Activated naive CD8-positive, alpha-beta T cell (primary cell): ENCODE measurements around the gene CD300LF.

Source experiments
- H3K27ac Mint-ChIP-seq: one replicate; pipeline ENCODE4 v1.8.0; 2021; ENCODE audit warnings: mixed read lengths
- H3K27me3 Mint-ChIP-seq: one replicate; pipeline ENCODE4 v1.8.0; 2021; ENCODE audit warnings: mixed read lengths
- H3K36me3 Mint-ChIP-seq: one replicate; pipeline ENCODE4 v1.8.0; 2021; ENCODE audit warnings: mixed read lengths
- H3K4me1 Mint-ChIP-seq: one replicate; pipeline ENCODE4 v1.8.0; 2021; ENCODE audit warnings: low read depth, mixed read lengths
- H3K4me3 Mint-ChIP-seq: one replicate; pipeline ENCODE4 v1.8.0; 2021; ENCODE audit warnings: mild to moderate bottlenecking, mixed read lengths
- H3K9me3 Mint-ChIP-seq: one replicate; pipeline ENCODE4 v1.8.0; 2021; ENCODE audit warnings: low read depth, mixed read lengths

The CD300LF gene

DNA sequence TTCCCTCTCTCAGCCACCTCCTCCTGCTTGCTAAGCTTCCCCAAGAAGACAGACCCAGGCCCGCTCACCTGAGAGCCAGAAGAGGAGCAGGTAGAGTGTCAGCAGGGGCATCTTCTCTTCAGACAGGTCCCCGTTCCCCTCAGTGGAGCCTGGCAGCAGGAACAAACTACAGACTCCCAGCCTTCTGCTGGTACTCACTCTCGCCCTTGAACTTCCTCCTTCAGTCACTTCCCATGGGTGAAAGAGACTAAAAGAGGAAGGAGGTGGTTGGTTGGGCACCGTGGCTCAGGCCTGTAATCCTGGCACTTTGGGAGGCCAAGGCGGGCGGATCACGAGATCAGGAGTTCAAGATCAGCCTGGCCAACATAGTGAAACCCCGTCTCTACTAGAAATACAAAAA is at the start of gene CD300LF:
CD300LF (minus strand) TSS at position 168 of the 400 bp plus-strand sequence; CDS start at position 111, 57 bp downstream.
- H3K9me3 Mint-ChIP-seq, result no peaks in the 10 kb centered on the region
- H3K27ac Mint-ChIP-seq, result no peak within 1 kb of the TSS
- H3K27me3 Mint-ChIP-seq, result no peaks in the 10 kb centered on the region
- no peak within 1 kb of the TSS for H3K4me3 Mint-ChIP-seq
- peaks cover 7% of the 10 kb centered on the region for H3K4me1 Mint-ChIP-seq
- H3K36me3 Mint-ChIP-seq, result no peaks in the 10 kb centered on the region

DNA sequence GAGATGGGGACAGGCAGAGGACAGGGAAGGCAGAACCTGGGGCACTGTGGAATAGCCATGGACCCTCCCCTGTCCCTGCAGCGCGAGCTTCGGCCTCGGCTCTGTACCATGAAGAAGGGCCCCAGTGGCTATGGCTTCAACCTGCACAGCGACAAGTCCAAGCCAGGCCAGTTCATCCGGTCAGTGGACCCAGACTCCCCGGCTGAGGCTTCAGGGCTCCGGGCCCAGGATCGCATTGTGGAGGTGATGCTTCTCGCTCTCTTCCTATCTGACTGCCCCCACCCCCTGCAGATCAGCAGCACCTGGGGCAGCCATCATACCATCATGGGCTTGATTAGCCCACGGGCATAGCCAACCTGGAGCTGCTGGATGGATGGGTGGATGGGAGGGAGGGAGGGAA is 49.2 kb upstream of the CD300LF start:
- Mint-ChIP-seq H3K4me3 (no peak overlapping the region), H3K36me3 (peaks cover 2% of the 10 kb centered on the region), H3K4me1 (peaks cover 48% of the 10 kb centered on the region), H3K27me3 (no peaks in the 10 kb centered on the region), H3K9me3 (no peaks in the 10 kb centered on the region), H3K27ac (peak overlapping the region; percentile 10)

DNA sequence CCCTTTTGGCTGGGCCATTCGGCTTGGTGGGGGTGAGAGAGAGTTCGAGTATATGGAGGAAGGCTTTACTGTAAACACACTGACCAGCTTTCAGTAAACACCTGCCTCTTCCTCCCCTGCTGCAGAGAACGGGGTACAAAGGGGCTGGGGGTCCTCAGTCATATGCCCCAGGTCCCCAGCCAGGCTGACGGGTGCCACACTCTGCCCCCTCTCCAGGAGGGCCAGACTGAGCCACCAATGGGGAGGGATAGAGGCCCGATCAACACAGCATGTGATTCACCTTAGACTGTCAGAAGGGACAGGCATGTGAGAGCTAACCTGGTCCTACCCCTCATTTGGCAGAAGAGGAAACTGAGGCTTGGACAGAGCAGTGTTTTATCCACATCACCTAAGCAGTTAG is 48.7 kb upstream of the CD300LF start:
- H3K27me3 Mint-ChIP-seq, result no peaks in the 10 kb centered on the region
- peak overlapping the region; percentile 82 for H3K27ac Mint-ChIP-seq
- no peaks in the 10 kb centered on the region for H3K9me3 Mint-ChIP-seq
- H3K4me1 Mint-ChIP-seq, result peaks cover 53% of the 10 kb centered on the region
- H3K36me3 Mint-ChIP-seq, result peaks cover 2% of the 10 kb centered on the region
- no peak overlapping the region for H3K4me3 Mint-ChIP-seq

DNA sequence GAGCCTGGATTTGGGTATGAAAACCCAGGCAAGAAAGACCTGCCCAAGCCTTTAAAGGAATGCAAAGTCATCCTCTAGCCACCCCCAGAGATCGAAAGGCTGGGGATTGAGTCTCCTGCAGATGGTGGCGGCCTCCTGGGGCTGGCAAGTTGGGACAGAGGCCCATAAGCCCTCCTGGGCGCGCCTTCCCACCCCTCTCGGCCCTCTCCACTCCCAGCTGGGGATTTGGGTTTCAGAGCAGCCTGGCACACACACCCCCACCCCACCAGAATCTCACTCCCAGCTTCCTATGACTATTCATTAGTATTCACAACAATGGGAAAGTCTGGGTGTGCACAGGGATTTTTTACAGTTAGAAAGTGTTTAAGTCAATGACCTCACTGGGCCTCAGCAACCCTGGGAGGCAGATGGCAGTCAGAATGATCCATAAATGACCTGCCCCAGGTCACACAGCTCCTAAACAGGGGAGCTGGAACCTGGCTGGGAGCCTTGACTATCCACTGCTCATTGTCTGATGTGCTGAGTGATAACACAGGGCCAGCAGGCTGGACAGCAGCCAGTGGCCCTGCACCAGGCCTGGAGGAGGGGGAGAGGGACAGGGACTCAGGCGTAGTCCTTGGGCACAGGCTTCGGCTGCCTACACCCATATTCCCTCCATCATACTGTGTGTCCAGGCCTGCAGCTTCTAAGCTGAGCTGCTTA is 47.8 kb upstream of the CD300LF start:
- Mint-ChIP-seq H3K9me3 (no peaks in the 10 kb centered on the region), H3K4me1 (peaks cover 54% of the 10 kb centered on the region), H3K27ac (peak overlapping the region; percentile 68), H3K36me3 (no peaks in the 10 kb centered on the region), H3K27me3 (no peaks in the 10 kb centered on the region), H3K4me3 (no peak overlapping the region)

DNA sequence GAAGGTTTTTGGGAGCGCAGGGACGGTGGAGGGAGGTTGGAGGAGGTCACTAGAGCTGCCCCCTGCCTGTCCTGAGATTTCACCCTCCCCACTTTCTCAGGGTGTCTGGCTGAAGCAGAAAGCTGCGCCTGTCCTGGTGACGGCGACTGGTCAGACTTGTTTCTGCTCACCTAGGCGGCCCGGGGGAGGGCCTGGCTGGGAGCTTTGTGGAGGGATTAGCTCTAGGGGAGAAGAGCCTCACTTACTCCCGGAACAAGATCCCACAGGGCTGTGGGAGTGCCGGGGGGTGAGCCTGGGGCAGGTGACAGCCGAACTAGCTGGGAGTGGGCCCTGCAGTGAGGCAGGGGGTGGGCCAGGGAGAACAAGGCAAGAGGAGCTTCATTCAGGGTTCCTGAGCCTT is 47.2 kb upstream of the CD300LF start:
- Mint-ChIP-seq H3K4me1 (peaks cover 60% of the 10 kb centered on the region), H3K36me3 (no peaks in the 10 kb centered on the region), H3K4me3 (peak overlapping the region; percentile 77), H3K27ac (peak overlapping the region; percentile 82), H3K9me3 (no peaks in the 10 kb centered on the region), H3K27me3 (no peaks in the 10 kb centered on the region)

DNA sequence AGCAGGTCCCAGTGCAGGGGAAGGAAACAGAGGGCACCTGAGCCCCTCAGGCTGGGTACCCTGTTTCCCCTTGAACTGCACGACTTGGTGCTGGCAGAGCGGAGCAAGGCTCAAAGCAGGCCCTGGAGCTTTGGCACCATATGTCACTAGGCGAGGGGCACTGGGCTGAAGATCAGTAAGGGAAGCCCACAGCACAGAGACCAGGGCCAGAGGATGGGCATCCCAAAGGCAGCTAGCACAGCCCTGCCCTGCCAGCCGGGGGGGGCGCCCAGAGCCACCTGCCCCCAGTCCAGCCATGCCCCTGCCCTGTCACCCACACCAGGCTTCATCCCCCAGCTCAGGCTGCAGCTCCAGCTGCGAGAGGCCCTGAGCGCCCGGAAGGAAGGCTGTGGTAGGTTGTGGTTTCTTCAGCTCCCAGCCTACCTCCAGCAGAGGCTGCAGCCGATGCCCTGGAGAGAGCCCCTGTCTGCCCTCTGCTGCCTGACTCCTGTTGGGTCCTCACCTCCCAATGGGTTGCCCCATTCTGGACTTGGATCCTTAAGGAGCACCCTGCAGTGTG is 46.6 kb upstream of the CD300LF start:
- Mint-ChIP-seq H3K9me3 (no peaks in the 10 kb centered on the region), H3K27ac (peak overlapping the region; percentile 82), H3K4me3 (peak overlapping the region; percentile 77), H3K4me1 (peaks cover 66% of the 10 kb centered on the region), H3K27me3 (no peaks in the 10 kb centered on the region), H3K36me3 (no peaks in the 10 kb centered on the region)

DNA sequence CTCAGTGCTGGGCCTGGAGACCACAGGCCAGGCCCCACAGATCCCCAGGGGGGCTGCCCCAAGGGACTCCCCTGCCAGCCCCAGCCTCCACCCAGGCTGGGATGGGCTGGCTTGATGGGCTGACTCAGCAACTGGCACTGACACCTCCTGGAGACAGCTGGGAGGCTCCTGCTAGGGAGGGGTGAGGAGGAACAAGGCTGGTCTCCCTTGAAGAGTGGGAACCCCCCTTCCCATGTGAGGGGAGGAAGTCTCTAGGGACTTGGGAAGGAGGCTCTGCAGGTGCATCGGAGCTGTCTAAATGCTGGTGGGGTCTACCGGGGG is 46.1 kb upstream of the CD300LF start:
- Mint-ChIP-seq H3K27ac (peak overlapping the region; percentile 81), H3K4me3 (peak overlapping the region; percentile 77), H3K4me1 (peaks cover 71% of the 10 kb centered on the region), H3K27me3 (no peaks in the 10 kb centered on the region), H3K9me3 (no peaks in the 10 kb centered on the region), H3K36me3 (no peaks in the 10 kb centered on the region)

DNA sequence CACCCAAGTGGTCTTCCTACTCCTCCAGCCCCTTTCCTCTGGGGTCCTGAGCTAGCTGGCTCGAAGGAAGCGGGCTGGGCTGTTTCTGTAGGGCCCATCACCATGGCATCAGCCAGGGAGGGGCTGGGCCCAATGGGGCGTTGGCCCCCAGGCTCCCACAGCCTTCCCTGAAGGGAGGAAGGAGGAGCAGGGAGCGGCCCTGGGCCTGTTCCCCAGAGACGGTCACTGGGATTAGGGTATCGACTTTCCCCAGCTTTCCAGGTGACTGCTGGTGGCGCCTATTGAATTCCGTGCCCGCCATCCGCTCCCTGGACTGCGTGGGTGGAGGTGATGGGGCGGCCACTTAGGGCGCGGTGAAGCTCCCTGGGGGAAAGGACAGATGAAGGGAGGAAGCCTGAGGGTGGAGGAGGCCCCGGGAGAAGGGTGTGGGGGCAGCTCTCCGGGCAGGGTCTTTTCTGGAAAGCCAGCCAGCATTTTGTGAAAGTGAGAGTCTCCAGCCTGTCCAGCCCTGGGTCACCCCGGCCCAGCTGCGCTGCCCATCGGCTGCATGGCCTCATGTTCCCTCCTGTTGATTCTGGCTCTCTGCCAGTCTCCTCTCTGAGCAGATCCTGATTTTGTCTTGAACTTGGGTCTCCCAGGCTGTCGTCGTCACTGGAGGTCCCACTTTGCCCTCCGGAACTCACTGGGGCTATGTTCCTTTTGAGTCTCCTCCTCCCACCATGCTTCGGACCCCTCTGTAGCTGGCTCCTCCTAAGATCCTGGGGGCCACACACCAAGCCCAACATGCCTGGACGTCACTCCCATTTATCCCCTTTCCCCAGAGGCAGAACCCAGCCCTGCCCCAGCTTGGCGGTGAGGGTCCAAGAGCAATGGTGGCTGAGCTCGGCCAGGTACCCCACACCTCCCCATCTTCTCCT is 45.5 kb upstream of the CD300LF start:
- H3K9me3 Mint-ChIP-seq, result no peaks in the 10 kb centered on the region
- peak overlapping the region; percentile 81 for H3K27ac Mint-ChIP-seq
- H3K36me3 Mint-ChIP-seq, result no peaks in the 10 kb centered on the region
- H3K27me3 Mint-ChIP-seq, result no peaks in the 10 kb centered on the region
- peaks cover 77% of the 10 kb centered on the region for H3K4me1 Mint-ChIP-seq
- H3K4me3 Mint-ChIP-seq, result peak overlapping the region; percentile 77

DNA sequence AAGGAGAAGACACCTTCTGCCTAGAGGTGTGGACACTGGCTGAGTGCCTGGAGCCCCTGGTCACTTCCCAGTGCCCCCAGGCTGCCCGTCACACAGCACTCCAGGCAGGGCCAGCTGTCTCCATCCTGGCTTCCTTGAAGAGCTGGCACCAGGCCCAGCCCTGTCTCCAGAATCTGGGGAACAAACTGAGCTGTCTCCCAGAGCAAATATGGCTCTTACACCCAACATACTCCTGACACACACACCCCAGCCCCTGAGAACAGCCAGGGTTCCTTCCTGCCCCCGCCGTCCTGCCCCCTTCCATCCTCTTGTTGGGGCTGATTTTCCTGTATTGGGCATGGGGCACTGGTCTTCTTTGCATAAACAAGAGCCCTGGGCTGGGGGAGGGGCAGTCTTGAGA is 44.8 kb upstream of the CD300LF start:
- Mint-ChIP-seq H3K4me1 (peaks cover 82% of the 10 kb centered on the region), H3K9me3 (no peaks in the 10 kb centered on the region), H3K27me3 (no peaks in the 10 kb centered on the region), H3K36me3 (no peaks in the 10 kb centered on the region), H3K27ac (peak overlapping the region; percentile 81), H3K4me3 (peak overlapping the region; percentile 23)

DNA sequence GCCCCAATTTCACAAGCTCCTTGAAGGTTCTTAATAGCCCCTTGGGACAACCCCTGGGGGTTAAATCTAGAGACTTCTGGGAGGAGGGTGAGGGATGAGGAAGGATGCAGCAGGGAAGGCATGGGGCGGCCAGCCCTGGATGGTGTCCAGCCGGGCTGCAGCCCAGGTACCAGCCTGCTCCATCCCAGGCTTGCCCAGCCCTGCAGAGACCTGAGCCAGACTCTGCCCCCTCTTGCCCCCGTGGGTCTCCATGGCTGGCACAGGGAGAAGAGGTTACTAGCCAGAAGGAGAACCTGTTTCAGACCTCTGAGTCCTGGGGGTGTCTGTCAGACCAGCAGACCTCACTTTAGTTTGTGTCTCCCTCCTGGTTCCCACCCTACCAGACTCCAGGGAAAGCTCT is 44.2 kb upstream of the CD300LF start:
- H3K27me3 Mint-ChIP-seq, result no peaks in the 10 kb centered on the region
- H3K27ac Mint-ChIP-seq, result peak overlapping the region; percentile 66
- peaks cover 88% of the 10 kb centered on the region for H3K4me1 Mint-ChIP-seq
- no peaks in the 10 kb centered on the region for H3K36me3 Mint-ChIP-seq
- H3K4me3 Mint-ChIP-seq, result no peak overlapping the region
- no peaks in the 10 kb centered on the region for H3K9me3 Mint-ChIP-seq

DNA sequence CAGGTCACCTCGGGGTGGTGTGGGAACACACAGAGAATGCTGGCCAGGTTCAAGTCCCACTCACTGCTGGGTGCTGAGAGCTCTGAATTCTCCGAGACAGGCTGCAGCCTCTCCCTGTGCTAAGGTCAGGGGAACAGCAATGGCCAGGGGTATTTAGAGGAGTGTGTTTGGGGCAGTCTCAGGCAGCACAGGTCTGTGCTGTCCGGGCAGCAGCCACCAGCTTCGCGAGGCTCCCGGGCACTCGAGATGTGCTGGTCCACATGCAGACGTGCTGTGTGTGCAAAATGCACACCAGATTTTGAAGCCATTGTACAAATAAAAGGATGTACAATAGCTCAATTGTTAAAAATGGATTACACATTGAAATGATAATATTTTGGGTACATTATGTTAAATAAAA is 42.8 kb upstream of the CD300LF start:
- Mint-ChIP-seq H3K4me1 (peaks cover 90% of the 10 kb centered on the region), H3K27ac (peak overlapping the region; percentile 56), H3K9me3 (no peaks in the 10 kb centered on the region), H3K4me3 (no peak overlapping the region), H3K36me3 (no peaks in the 10 kb centered on the region), H3K27me3 (no peaks in the 10 kb centered on the region)

DNA sequence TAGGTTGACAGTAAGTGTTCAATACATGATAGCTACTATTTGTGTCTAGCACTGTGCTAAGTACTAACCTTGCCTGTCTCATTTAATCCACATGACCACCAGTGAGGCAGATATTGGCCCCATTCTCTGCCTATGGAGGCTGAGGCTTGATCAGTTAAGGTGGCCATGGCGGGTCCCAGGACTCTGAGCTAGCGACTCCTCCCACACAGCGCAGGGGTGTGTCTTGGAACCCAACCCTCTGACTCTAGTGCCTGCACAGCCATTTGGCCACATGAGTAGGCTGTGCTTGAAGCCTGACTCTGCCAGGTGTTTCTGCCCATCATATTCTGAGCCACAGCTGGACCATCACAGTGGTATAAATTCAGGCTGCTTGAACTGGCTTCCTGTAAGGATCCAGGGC is 42.1 kb upstream of the CD300LF start:
- Mint-ChIP-seq H3K4me1 (peaks cover 86% of the 10 kb centered on the region), H3K36me3 (no peaks in the 10 kb centered on the region), H3K27ac (peak overlapping the region; percentile 56), H3K27me3 (no peaks in the 10 kb centered on the region), H3K9me3 (no peaks in the 10 kb centered on the region), H3K4me3 (peak overlapping the region; percentile 38)

DNA sequence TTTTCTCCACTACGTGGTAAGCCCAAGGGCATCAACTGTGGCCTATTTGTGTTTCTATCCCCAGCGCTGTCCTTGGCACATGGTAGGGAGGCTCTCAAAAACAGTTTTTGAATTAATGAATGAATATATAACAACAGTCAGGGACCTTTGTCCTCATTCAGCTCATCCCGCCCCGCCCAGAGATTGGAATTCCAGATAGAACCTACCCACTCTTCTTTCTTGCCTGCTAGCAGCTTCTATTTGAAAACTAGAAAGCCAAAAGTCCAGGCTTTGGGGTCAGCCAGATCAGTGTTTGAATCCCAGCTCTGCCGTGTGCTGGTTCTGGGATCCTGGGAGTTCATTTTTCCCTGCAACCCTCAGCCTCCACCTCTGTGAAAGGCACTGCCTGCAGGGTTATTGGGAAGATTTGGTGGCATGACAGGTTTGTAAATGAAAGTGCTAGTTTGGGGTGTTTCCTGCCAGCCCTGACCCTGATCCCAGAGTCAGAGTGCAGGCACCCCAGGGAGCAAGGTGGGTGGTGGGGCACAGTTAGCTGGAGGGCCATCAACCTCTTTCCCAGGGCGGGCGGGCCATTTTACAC is 40.2 kb upstream of the CD300LF start:
- peak overlapping the region; percentile 69 for H3K27ac Mint-ChIP-seq
- H3K4me1 Mint-ChIP-seq, result peaks cover 69% of the 10 kb centered on the region
- H3K36me3 Mint-ChIP-seq, result no peaks in the 10 kb centered on the region

DNA sequence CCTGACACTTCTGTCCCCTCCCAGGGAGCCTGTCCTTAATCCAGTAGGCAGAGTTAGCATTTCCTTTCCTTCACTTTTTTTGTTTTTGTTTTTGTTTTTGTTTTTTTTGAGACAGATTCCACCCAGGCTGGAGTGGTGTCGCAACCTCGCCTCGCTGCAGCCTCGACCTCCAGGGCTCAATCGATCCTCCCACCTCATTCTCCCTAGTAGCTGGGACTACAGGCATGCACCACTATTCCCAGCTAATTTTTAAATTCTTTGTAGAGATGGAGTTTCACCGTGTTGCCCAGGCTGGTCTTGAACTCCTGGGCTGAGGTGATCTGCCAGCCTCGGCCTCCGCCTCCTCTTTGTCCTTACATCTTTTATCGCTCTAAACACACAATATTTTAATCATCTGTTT is 39.7 kb upstream of the CD300LF start:
- H3K36me3 Mint-ChIP-seq, result no peaks in the 10 kb centered on the region
- no peaks in the 10 kb centered on the region for H3K27me3 Mint-ChIP-seq
- peak overlapping the region; percentile 93 for H3K4me3 Mint-ChIP-seq
- H3K4me1 Mint-ChIP-seq, result peaks cover 67% of the 10 kb centered on the region
- no peaks in the 10 kb centered on the region for H3K9me3 Mint-ChIP-seq
- H3K27ac Mint-ChIP-seq, result peak overlapping the region; percentile 69

More for the DNA sequence above, 40.2 kb upstream of the CD300LF start:
- Mint-ChIP-seq H3K27me3 (no peaks in the 10 kb centered on the region), H3K9me3 (no peaks in the 10 kb centered on the region), H3K4me3 (peak overlapping the region; percentile 93)
